ENCODE data around the gene LOXHD1.

- TF ChIP-seq, protein P1, sequence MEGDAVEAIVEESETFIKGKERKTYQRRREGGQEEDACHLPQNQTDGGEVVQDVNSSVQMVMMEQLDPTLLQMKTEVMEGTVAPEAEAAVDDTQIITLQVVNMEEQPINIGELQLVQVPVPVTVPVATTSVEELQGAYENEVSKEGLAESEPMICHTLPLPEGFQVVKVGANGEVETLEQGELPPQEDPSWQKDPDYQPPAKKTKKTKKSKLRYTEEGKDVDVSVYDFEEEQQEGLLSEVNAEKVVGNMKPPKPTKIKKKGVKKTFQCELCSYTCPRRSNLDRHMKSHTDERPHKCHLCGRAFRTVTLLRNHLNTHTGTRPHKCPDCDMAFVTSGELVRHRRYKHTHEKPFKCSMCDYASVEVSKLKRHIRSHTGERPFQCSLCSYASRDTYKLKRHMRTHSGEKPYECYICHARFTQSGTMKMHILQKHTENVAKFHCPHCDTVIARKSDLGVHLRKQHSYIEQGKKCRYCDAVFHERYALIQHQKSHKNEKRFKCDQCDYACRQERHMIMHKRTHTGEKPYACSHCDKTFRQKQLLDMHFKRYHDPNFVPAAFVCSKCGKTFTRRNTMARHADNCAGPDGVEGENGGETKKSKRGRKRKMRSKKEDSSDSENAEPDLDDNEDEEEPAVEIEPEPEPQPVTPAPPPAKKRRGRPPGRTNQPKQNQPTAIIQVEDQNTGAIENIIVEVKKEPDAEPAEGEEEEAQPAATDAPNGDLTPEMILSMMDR (IDR thresholded peaks at IDR 0.05) = no peak
- no peak for TF ChIP-seq POLR2A (IDR thresholded peaks at IDR 0.05)
These were observed 73.3 kb downstream of the LOXHD1 start for GRCh38 chr18:46583711-46584110.

Measured in testis (tissue), 2 donors.